Upper lobe of left lung (tissue), 4 donors: ENCODE measurements around the gene ADAD2.

Source experiments
- EP300 ChIP-seq, 4 donors: sonication (generic); formaldehyde crosslinking; IDR thresholded peaks; one replicate each; pipeline ENCODE4 v1.5.1; 2017; ENCODE audit warnings: antibody characterized with exemption in 4 of 4, control low read depth in 2 of 4
- POLR2AphosphoS5 ChIP-seq, 2 donors: sonication (generic); formaldehyde crosslinking; IDR thresholded peaks; one replicate each; pipeline ENCODE4 v1.5.1; 2017; ENCODE audit warnings: antibody characterized with exemption in 2 of 2
- TF ChIP-seq, protein P1 (sequence below), 6 experiments: fragments of 450-650 bp in 4 of 6; fragments of 200-600 bp in 2 of 6; sonication (generic) in 2 of 6; IDR thresholded peaks; one replicate each; pipeline ENCODE4 v1.5.1; 2016 to 2019; ENCODE audit warnings: antibody characterized with exemption in 6 of 6

DNA sequence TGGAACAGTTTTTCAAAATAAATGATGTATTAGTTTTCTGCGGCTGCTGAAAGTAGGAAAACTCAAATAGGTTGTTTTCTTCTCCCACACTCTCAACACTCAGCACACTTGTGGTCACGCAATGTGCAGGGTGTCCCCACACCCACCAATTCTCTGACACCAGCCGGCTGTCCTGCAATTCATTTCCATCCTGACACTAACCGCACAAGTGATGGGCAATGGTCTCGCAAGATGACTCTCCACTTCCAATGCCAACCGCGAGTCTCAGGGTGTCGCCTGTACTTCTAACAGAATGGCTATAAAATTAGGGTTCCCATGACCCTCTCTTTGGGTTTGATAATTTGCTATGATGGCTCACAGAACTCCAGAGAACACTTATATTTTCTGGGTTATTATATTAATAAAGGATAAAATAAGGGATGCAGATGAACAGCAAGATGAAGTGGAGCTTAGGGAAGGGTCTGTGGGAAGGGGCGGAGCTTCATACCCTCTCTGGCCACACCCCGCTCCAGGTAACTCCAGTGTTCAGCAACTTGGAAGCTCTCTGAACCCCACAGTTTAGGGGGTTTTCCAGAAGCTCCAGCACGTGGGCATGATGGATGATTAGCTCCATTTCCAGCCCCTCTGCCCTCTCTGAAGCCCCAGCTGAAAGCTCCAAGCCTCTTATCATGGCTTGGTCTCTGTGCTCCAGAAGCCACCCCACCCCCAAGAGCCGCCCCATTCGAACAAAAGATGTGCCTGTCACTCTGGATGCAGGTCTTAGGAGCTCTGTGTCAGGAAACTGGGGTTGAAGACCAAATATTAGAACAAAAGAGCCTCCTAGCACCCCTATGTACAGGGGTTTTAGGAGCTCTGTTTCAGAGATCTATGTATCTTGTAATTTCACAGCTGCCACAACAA, 23.9 kb upstream of the ADAD2 start:
- TF ChIP-seq EP300 (IDR thresholded peaks at IDR 0.05) (no peak), POLR2AphosphoS5 (IDR thresholded peaks at IDR 0.05) (no peak)
- TF ChIP-seq, protein P1, sequence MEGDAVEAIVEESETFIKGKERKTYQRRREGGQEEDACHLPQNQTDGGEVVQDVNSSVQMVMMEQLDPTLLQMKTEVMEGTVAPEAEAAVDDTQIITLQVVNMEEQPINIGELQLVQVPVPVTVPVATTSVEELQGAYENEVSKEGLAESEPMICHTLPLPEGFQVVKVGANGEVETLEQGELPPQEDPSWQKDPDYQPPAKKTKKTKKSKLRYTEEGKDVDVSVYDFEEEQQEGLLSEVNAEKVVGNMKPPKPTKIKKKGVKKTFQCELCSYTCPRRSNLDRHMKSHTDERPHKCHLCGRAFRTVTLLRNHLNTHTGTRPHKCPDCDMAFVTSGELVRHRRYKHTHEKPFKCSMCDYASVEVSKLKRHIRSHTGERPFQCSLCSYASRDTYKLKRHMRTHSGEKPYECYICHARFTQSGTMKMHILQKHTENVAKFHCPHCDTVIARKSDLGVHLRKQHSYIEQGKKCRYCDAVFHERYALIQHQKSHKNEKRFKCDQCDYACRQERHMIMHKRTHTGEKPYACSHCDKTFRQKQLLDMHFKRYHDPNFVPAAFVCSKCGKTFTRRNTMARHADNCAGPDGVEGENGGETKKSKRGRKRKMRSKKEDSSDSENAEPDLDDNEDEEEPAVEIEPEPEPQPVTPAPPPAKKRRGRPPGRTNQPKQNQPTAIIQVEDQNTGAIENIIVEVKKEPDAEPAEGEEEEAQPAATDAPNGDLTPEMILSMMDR (IDR thresholded peaks at IDR 0.05): no peak
